Brain microvascular endothelial cell (primary cell): ENCODE results near the gene TBC1D24.
"Not testable (repeated sequence)": the region's sequence is repeated elsewhere in the genome, so short reads cannot be mapped to it uniquely, and the experiment has no call there.

ENCODE experiments used
- DNase-seq: peaks from one replicate; pipeline ENCODE4 v3.0.0-alpha.2; 2020
- H3K27ac ChIP-seq: fragments of 250-450 bp; sonication (Bioruptor Pico); 2 replicates; pipeline ENCODE4 v1.5.1; 2020; ENCODE audit warnings: mild to moderate bottlenecking, moderate library complexity
- H3K27me3 ChIP-seq: fragments of 250-450 bp; sonication (Bioruptor Pico); replicated peaks from 2 replicates; pipeline ENCODE4 v1.5.1; 2020; ENCODE audit warnings: mild to moderate bottlenecking
- H3K36me3 ChIP-seq: fragments of 250-450 bp; sonication (Bioruptor Pico); replicated peaks from 2 replicates; pipeline ENCODE4 v1.5.1; 2020; ENCODE audit warnings: mild to moderate bottlenecking
- H3K4me3 ChIP-seq: 2 replicates; pipeline ENCODE4 v1.5.1; 2011; ENCODE audit warnings: low read depth, mild to moderate bottlenecking, control low read depth, low read length, moderate library complexity
- CTCF ChIP-seq: IDR thresholded peaks from 2 replicates; pipeline ENCODE4 v1.5.1; 2011; ENCODE audit warnings: low read depth, mild to moderate bottlenecking, moderate library complexity, low read length, control low read depth, inconsistent platforms; ENCODE audit errors: missing control alignments
- in situ Hi-C: cut with HindIII; loops from 2 replicates; pipeline ENCODE4 v1.10.0; 2017; ENCODE audit warnings: low sequenced_read_pairs, low pct_ligation_motif_present

TBC1D24 gene

GRCh38 chr16:2476345-2476720 is 1.4 kb downstream of the TBC1D24 start:
- Histone ChIP-seq H3K27ac (no peak overlapping the region), H3K27me3 (no peaks in the 10 kb centered on the region), H3K36me3 (no peaks in the 10 kb centered on the region), H3K4me3 (no peak overlapping the region)
- TF ChIP-seq CTCF = no peak
- in situ Hi-C loops = no loop called here
- DNase-seq = no peak

- TF ChIP-seq CTCF = no peak
- Histone ChIP-seq H3K4me3 (no peak overlapping the region), H3K27ac (no peak overlapping the region), H3K27me3 (no peaks in the 10 kb centered on the region), H3K36me3 (no peaks in the 10 kb centered on the region)
- in situ Hi-C loops = no loop called here
- no peak for DNase-seq
Measured at GRCh38 chr16:2476741-2477140, 1.8 kb downstream of the TBC1D24 start.

- TF ChIP-seq CTCF = no peak
- Histone ChIP-seq H3K36me3 (no peaks in the 10 kb centered on the region), H3K4me3 (no peak overlapping the region), H3K27me3 (no peaks in the 10 kb centered on the region), H3K27ac (no peak overlapping the region)
- DNase-seq = no peak
- in situ Hi-C loops = no loop called here
Measured at GRCh38 chr16:2477327-2477726, 2.4 kb downstream of the TBC1D24 start.

- no peak for DNase-seq
- in situ Hi-C loops = no loop called here
- H3K4me3 ChIP-seq = no peak overlapping the region
Measured at GRCh38 chr16:2478279-2478678, 3.4 kb downstream of the TBC1D24 start.

GRCh38 chr16:2479996-2480395 is 5.1 kb downstream of the TBC1D24 start:
- H3K27me3 ChIP-seq, DNase-seq, in situ Hi-C loops: not testable (repeated sequence)

More at GRCh38 chr16:2478279-2478678, 3.4 kb downstream of the TBC1D24 start:
- no peaks in the 10 kb centered on the region for H3K36me3 ChIP-seq
- H3K27me3 ChIP-seq = no peaks in the 10 kb centered on the region
- TF ChIP-seq CTCF = no peak
- no peak overlapping the region for H3K27ac ChIP-seq

GRCh38 chr16:2480948-2481347 is 6.0 kb downstream of the TBC1D24 start:
- no peak overlapping the region for H3K27ac ChIP-seq
- no peak overlapping the region for H3K4me3 ChIP-seq
- no peak for DNase-seq
- no peaks in the 10 kb centered on the region for H3K27me3 ChIP-seq
- in situ Hi-C loops = no loop called here
- H3K36me3 ChIP-seq = no peaks in the 10 kb centered on the region
- TF ChIP-seq CTCF = no peak

More at GRCh38 chr16:2479996-2480395, 5.1 kb downstream of the TBC1D24 start:
- H3K27ac ChIP-seq, H3K4me3 ChIP-seq, H3K36me3 ChIP-seq: not testable (repeated sequence)
